H1 (cell line): Measurements from ENCODE around the gene PET117.

ENCODE experiments used
- CBX5 ChIP-seq: fragments of 300-800, 300-1000 bp; sonication (generic); IDR thresholded peaks from 2 replicates; pipeline ENCODE4 v1.7.1; 2016; ENCODE audit warnings: antibody characterized with exemption, low read length, low read depth
- POLR2AphosphoS5 ChIP-seq: IDR thresholded peaks from 2 replicates; pipeline ENCODE4 v1.6.1; 2011; ENCODE audit warnings: low read depth, low read length
- USF2 ChIP-seq: IDR thresholded peaks from 2 replicates; pipeline ENCODE4 v1.6.1; 2011; ENCODE audit warnings: low read length, improper control_type of control experiment

- TF ChIP-seq CBX5 (no peak), USF2 (no peak), POLR2AphosphoS5 (no peak)
Measured at GRCh38 chr20:18188434-18188833, 50.8 kb downstream of the PET117 start.
